ENCODE measurements around the gene COL4A4.

The COL4A4 gene

DNA sequence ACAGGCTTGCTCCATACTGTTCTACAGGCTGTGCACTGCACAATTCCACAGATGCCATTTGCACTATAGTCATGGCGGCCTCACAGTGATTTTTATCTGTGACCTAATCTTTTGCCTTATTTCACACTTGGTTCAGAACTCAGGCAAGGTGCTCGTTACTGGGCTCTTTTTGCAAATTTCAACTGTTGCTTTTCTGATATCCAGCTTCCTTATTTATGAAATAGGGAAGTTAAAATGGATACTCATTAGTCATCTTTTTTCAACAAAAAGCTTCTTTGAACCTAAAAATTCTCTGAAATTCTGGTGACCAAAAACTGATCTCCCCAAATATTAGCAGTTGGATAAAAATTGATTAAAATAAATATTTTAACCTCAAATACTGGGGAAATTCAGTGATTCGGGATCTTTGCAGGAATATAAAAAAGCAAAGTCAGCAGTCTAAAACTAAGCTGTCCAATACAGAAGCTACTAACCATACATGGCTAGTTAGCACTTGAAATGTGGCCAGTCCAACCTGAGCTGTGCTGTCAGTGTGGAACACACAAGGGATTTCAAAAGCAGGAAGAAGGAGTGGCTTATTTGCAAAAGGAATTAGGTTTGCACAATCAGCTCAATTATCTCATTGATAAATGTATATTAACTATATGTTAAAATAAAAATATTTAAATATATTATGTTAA, 134.4 kb downstream of the COL4A4 start:
- DNase-seq (ENCODE audit: low read depth): no peak
- H3K4me3 ChIP-seq (ENCODE audit: low read depth, low read length): no peak overlapping the region
- TF ChIP-seq CTCF (IDR thresholded peaks at IDR 0.05; ENCODE audit: control insufficient read depth, extremely low read depth, insufficient read depth): no peak

DNA sequence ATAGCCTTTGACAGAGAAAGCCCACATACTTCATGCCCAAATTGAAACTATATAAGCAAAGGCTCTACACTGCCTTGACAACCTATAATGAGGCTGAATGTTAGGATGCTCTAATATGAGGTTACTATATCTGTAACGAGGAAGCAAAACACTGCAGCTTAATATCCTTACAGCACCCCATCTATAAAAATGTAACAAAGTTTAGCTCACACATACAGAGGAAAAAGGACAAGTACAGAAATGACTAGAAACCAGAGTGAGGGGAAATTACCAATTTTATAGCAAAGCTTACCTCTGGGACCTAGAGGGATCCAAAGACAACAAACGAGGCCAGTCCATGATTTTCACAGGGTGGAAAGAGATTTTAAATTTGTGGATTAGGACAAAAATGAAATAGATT, 138.5 kb downstream of the COL4A4 start:
- TF ChIP-seq CTCF (IDR thresholded peaks at IDR 0.05; ENCODE audit: control insufficient read depth, extremely low read depth, insufficient read depth): no peak
- no peak for DNase-seq (ENCODE audit: low read depth)
- no peak overlapping the region for H3K4me3 ChIP-seq (ENCODE audit: low read depth, low read length)

DNA sequence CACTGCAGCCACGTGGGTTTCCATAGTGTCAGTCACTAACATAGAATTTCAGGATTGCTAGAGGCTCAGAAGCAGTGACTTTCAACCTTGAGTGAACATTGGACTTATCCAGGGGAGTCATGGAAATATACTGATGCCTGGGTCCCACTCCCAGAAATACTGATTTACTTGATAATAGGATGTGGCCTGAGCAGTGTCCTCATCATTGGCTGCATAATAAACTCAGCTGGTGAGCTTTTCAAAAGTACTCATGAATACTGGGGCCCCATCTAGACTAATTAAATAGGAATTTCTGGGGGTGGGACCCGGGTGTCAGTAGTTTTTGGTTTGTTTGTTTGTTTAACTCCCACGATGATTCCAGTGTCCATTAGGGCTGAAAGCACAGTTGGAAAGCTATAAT, 141.4 kb downstream of the COL4A4 start:
- no peak for DNase-seq (ENCODE audit: low read depth)
- H3K4me3 ChIP-seq (ENCODE audit: low read depth, low read length): no peak overlapping the region
- TF ChIP-seq CTCF (IDR thresholded peaks at IDR 0.05; ENCODE audit: control insufficient read depth, extremely low read depth, insufficient read depth): no peak

GRCh38 chr2:227020416-227020815, 143.6 kb downstream of the COL4A4 start:
- DNase-seq (ENCODE audit: low read depth): no peak
- H3K4me3 ChIP-seq (ENCODE audit: low read depth, low read length): no peak overlapping the region
- no peak for TF ChIP-seq CTCF (IDR thresholded peaks at IDR 0.05; ENCODE audit: control insufficient read depth, extremely low read depth, insufficient read depth)

DNA sequence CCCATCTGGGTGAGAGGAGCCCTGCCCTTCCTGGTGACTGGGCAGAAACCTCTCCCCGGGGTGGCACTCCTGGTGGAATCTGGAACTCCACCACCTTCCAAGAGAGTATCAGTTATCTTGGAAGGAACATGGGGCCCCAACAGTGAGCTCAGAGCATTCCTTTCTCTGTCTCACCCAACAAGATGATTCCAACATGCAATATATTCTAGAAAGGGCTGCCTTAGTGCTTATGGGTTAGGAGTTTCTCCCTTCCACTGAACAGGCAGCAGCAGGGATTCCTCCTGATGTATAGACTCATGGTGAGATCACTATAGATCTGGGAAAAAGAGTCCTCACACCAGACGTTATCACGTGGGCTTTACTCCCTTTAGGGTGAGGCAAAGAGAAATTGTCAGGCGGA, 147.1 kb downstream of the COL4A4 start:
- no peak for DNase-seq (ENCODE audit: low read depth)
- no peak for TF ChIP-seq CTCF (IDR thresholded peaks at IDR 0.05; ENCODE audit: control insufficient read depth, extremely low read depth, insufficient read depth)
- no peak overlapping the region for H3K4me3 ChIP-seq (ENCODE audit: low read depth, low read length)

DNA sequence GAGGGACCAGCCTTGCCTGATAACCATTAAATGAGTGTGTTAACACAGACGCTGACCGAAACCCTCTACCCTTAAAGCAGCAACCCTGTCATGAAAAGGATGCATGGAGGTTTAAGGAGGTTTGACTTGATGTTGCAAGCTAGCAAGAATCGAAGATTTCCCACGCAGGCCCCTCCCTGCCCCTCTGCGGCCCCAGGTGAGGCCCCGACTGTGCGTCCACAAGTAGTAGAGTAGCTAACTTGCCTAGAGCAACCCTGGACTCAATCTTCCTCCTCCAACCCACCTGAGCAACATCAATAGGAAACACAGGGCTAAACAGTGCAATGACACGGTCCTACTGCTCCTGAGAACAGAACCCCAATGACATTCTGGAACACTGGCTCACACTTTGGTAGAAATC, 150.1 kb downstream of the COL4A4 start:
- DNase-seq (ENCODE audit: low read depth): no peak
- no peak for TF ChIP-seq CTCF (IDR thresholded peaks at IDR 0.05; ENCODE audit: control insufficient read depth, extremely low read depth, insufficient read depth)

DNA sequence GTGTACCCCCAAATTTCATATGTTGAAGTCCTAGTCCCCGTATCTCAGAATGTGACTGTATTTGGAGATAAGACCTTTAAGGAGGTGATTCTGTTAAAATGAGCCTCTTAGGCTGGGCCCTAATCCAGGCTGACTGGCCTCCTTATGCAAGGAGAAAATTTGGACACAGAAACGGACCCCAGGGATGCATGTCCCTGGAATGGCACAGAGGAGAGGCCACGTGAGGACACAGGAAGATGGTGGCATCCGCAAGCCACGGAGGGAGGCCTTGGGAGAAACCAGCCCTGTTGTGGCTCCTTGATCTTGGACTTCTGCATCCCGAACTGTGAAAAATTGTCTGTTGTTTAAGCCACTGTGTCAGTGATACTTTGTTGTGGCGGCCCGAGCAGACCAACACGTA, 150.7 kb downstream of the COL4A4 start:
- no peak for DNase-seq (ENCODE audit: low read depth)
- TF ChIP-seq CTCF (IDR thresholded peaks at IDR 0.05; ENCODE audit: control insufficient read depth, extremely low read depth, insufficient read depth): no peak
- H3K4me3 ChIP-seq (ENCODE audit: low read depth, low read length): no peak overlapping the region

More for the DNA sequence above, 150.1 kb downstream of the COL4A4 start:
- H3K4me3 ChIP-seq (ENCODE audit: low read depth, low read length): no peak overlapping the region
